NCI-H1436 (cell line): ENCODE results near the gene B3GLCT.

ENCODE experiments used
- DNase-seq: peaks from one replicate; lab custom pipeline; 2025; lab: John Stamatoyannopoulos, UW

B3GLCT gene

GRCh38 chr13:31350560-31350959 is 150.8 kb downstream of the B3GLCT start:
- no peak for DNase-seq

DNA sequence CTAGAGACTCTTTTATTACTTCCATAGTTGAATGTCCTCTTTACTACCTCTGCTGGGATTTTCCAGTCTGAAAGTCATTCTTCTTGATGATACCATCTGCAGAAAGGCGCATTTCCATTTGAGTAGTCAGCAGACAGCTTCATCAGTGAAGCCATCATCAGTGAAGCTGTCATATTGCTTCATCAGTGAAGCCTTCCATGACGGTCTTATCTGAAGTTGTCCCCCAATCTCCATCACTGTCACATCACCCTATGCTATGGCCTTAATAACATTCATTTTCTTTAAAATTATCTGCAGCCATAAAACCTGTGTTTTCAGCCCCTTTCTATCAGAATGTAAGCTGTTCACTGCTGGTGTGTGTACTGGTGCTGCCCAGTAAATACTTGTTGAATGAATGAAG is 151.6 kb downstream of the B3GLCT start:
- DNase-seq: no peak

DNA sequence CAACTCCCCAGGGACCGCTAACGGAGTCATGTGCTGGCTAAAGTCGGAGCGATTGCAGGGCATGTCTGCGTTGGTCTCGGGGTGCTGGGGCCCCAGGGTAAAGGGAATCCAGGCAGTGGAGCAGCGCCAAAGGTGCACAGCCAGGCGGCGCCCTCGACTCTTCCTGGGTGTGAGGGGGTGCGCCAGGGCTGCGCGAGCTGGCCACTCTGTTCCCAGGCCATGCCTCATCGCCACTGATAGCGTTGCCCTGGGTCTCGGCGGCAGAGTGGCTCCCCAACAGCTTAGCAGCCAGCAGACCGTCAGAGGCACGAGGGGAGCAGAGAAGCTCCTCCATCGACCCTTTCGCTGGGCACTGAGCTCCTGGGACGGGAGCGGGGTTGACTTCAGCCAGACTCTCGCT is 152.7 kb downstream of the B3GLCT start:
- no peak for DNase-seq

- no peak for DNase-seq
Measured at GRCh38 chr13:31355001-31355400, 155.2 kb downstream of the B3GLCT start.

DNA sequence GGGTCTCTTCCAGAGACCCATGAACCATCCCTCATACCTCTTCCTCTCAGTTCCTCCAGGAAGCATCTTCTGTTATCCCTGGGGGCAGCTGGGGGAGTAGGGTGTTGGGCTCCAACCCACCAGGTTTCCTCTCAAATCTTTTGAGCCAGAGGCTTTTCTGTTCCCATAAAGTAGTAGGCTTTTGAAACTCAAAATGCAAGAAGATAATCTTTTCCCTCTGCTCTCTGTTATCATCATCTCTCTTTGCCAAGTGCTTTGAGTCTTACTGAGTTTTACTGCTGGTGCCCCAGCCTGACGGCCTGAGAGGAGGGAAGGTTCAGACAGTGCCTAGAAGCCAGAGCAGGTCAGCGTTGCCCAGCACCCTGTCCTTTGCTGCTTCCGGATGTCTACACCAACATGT is 157.2 kb downstream of the B3GLCT start:
- DNase-seq: no peak

DNA sequence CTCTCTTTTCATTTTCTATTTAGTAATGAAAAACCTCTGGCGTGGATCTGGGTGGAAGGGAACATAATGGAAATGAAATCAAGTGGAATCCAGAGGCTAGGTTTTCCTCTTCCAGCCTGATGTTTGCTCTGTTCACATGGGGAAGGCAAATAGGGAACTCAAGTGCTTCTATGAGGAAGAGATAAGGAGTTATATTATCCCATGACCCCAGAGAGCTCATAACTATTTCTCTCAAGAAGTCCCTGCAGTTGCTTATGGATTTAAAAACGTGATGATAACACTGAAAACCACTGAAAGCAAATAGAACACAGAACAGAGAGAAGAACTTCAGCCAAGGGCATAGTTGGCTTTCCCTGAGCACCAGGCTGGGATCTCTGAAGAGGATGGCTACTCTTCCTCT is 157.8 kb downstream of the B3GLCT start:
- DNase-seq: no peak

GRCh38 chr13:31361673-31362072 is 161.9 kb downstream of the B3GLCT start:
- no peak for DNase-seq

DNA sequence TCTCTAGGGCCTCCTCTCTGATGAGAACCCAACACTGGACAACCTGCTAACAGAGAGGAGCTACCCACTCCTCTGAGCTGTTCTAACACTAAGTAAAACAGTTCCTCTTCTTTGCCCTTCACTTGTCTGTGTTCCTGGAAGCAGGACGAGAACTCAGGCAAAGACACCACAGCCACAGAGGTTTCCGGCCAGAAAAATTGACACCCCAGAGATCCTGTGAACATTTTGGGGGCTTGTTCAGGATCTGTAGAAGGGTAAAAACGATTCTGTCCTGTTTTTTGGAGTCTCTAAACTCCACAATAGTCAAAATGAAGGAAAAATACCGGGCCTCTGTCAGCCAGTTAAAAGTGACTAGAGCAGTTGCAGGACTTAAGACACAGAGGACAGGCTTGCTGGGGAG is 165.9 kb downstream of the B3GLCT start:
- no peak for DNase-seq

GRCh38 chr13:31367410-31367809 is 167.6 kb downstream of the B3GLCT start:
- no peak for DNase-seq

DNA sequence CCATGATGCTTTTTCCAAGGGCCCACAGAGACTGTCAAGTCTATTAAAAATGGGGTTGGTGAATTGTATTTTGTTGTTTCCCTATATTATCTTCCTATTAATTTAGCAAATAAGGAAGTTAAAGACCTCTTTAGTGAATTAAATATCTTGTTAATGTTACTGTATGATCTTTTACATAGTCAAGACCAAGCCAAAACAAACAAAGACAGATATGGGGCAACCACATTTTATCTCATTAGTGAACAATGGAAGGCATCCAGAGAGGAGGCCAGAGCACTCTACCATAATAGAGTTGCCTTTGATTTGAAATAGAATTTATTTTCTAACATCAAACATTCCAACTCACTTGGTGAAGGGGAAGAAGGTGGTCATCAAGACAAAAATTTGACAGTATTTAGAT is 169.4 kb downstream of the B3GLCT start:
- no peak for DNase-seq

GRCh38 chr13:31372454-31372853 is 172.7 kb downstream of the B3GLCT start:
- DNase-seq: no peak

DNA sequence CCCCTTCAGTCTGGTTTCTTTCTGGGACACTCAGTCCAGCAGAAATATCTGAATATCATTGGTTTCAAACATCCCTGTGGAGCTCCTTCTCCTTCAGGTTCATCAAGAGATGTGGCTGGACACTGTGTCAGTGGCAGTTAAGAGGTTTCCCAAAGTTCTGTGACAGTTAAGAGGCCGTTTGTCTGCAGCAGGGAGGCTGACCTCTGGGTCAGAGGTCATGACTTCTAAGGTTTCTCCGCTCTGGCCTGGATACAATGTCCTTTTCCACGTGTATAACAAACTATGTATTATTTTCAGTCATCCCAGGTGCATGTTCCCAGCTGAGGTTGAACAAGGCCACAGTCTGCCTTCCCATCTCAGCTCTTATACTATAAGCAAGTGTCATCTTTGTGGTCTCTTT is 174.9 kb downstream of the B3GLCT start:
- no peak for DNase-seq

DNA sequence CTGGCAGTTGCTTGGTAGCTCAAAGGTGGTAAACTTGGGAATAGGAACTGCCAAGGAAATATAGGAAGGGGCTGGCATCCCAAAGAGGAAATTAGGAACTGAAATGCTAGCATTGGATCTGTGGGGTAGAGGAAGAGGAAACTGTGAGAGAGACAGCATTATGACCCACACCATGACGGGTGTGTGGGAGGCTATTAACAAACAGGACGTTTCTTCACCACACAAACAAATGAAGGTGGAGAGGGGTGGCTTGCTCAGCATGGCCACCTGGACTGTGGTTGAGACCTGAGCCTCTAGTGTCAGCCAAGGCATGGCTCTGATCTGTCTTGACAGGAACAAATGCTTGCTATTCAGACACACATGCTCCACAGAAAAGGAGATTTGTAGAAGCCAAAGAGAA is 178.2 kb downstream of the B3GLCT start:
- no peak for DNase-seq

DNA sequence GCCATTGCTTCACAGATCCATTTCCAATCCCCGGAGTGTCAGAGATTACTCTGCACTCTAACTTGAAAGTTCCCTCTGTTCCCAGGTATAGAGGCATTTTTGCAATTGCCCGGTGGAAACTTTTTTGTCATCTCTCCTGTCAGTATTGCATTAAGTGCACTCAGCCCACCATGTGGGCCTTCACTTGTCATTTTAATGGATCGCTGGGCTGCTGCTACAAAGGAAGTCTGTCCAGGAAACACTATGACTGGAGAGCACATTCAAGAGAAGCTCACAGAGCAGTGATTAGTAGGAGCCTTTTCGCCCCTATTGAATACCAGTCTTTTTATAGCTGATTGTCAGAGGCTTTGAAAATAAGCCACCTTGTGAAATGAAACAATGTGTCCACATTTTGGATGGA is 180.9 kb downstream of the B3GLCT start:
- DNase-seq: no peak
